H1 (cell line): ENCODE data around the gene PSMG2. TPM values are rescaled to one million over a fixed set of nuclear protein-coding genes. Genes with fewer than 3 reads are reported as not detected.

Source experiments
- CTCF ChIA-PET: fragments of 300-600 bp; sonication (Branson Sonifier 250); formaldehyde crosslinking; loops from one replicate; lab custom pipeline; 2021; ENCODE audit not compliant: partially characterized antibody; lab: Charles Lee
- POLR2A ChIA-PET: fragments of 300-600 bp; sonication (Branson Sonifier 250); formaldehyde crosslinking; loops from one replicate; lab custom pipeline; 2021; ENCODE audit warnings: inconsistent platforms; ENCODE audit not compliant: partially characterized antibody; lab: Charles Lee
- DNase-seq, 2 experiments: peaks; one replicate each; pipeline versions ENCODE4 v3.0.0 to v3.0.0-alpha.2; 2010 to 2022; ENCODE audit warnings: low spot score in 2 of 2, low read depth in 1 of 2, mixed read lengths in 1 of 2
- FAIRE-seq: peaks from 2 replicates; lab custom pipeline; 2011; peaks lifted over from hg19 to GRCh38; lab: Jason Lieb, UNC
- H2AFZ ChIP-seq: 2 replicates; pipeline ENCODE4 v1.8.1; 2012; ENCODE audit warnings: low read length, inconsistent platforms
- H2AK5ac ChIP-seq: 2 replicates; pipeline ENCODE4 v1.6.1; 2013; ENCODE audit warnings: low read depth, low read length
- H2BK120ac ChIP-seq: replicated peaks from 2 replicates; pipeline ENCODE3; 2013; ENCODE audit warnings: low read depth, low read length, inconsistent platforms
- H2BK12ac ChIP-seq: 2 replicates; pipeline ENCODE4 v1.6.1; 2013; ENCODE audit warnings: low read depth, low read length
- H2BK15ac ChIP-seq: 2 replicates; pipeline ENCODE4 v1.6.1; 2013; ENCODE audit warnings: low read length
- H2BK20ac ChIP-seq: 2 replicates; pipeline ENCODE4 v1.6.1; 2013; ENCODE audit warnings: low read length
- H2BK5ac ChIP-seq: 2 replicates; pipeline ENCODE4 v1.6.1; 2013; ENCODE audit warnings: low read depth, low read length
- H3K14ac ChIP-seq: 2 replicates; pipeline ENCODE4 v1.6.1; 2013; ENCODE audit warnings: inconsistent platforms; ENCODE audit not compliant: insufficient read length
- H3K18ac ChIP-seq: 2 replicates; pipeline ENCODE4 v1.6.1; 2013; ENCODE audit warnings: low read length; ENCODE audit errors: extremely low read depth
- H3K23ac ChIP-seq: 2 replicates; pipeline ENCODE4 v1.6.1; 2013; ENCODE audit warnings: inconsistent platforms; ENCODE audit not compliant: insufficient read length
- H3K23me2 ChIP-seq: 2 replicates; pipeline ENCODE4 v1.6.1; 2013; ENCODE audit warnings: low read depth, low read length
- H3K27ac ChIP-seq: 2 replicates; pipeline ENCODE4 v1.6.1; 2011; ENCODE audit warnings: low read depth, low read length, inconsistent platforms
- H3K27me3 ChIP-seq, 4 experiments: replicated peaks in 1 of 4; 1 replicate in 1 of 4; 2 replicates in 3 of 4; pipeline versions ENCODE4 v1.6.1 to v1.8.1; 2011 to 2013; ENCODE audit warnings: low read length in 3 of 4, mild to moderate bottlenecking in 3 of 4, inconsistent platforms in 2 of 4, mixed read lengths in 2 of 4, moderate library complexity in 1 of 4; ENCODE audit not compliant: control insufficient read depth in 3 of 4, insufficient read depth in 3 of 4; ENCODE audit errors: extremely low read depth in 1 of 4
- H3K36me3 ChIP-seq, 4 experiments: 2 replicates each; pipeline versions ENCODE4 v1.6.1 to v1.8.1; 2011 to 2013; ENCODE audit warnings: mild to moderate bottlenecking in 4 of 4, low read length in 3 of 4, moderate library complexity in 2 of 4, control low read depth in 1 of 4, inconsistent platforms in 1 of 4; ENCODE audit not compliant: insufficient read depth in 4 of 4, control insufficient read depth in 2 of 4
- H3K4ac ChIP-seq: replicated peaks from 2 replicates; pipeline ENCODE3; 2013; ENCODE audit warnings: low read length, low read depth, mixed read lengths, inconsistent platforms; ENCODE audit not compliant: insufficient read length
- H3K4me1 ChIP-seq, 4 experiments: replicated peaks in 1 of 4; 1 replicate in 1 of 4; 2 replicates in 3 of 4; pipeline versions ENCODE4 v1.6.1 to v1.8.1; 2011 to 2013; ENCODE audit warnings: low read length in 3 of 4, inconsistent platforms in 2 of 4, mixed read lengths in 1 of 4; ENCODE audit not compliant: insufficient read depth in 4 of 4, control insufficient read depth in 3 of 4
- H3K4me2 ChIP-seq, 2 experiments: 2 replicates each; pipeline versions ENCODE4 v1.6.1 to v1.8.1; 2011 to 2013; ENCODE audit warnings: low read depth in 2 of 2, low read length in 2 of 2, control low read depth in 1 of 2, inconsistent platforms in 1 of 2, mild to moderate bottlenecking in 1 of 2; ENCODE audit not compliant: insufficient read depth in 1 of 2
- H3K4me3 ChIP-seq, 4 experiments: fragments of 200-600, 300-600 bp in 1 of 4; sonication (generic), shearing (Covaris generic), sonication (Bioruptor Twin) in 1 of 4; 2 replicates each; pipeline versions ENCODE4 v1.5.1 to v1.8.1; 2011 to 2016; ENCODE audit warnings: low read length in 4 of 4, low read depth in 3 of 4, control low read depth in 2 of 4, inconsistent platforms in 2 of 4, mild to moderate bottlenecking in 2 of 4, mixed read lengths in 1 of 4, moderate library complexity in 1 of 4; ENCODE audit not compliant: insufficient read depth in 2 of 4; ENCODE audit errors: extremely low read depth in 1 of 4
- H3K56ac ChIP-seq: replicated peaks from 2 replicates; pipeline ENCODE3; 2013; ENCODE audit warnings: low read depth, mild to moderate bottlenecking, mixed read lengths, low read length, inconsistent platforms; ENCODE audit not compliant: insufficient read length
- H3K79me1 ChIP-seq: 2 replicates; pipeline ENCODE4 v1.6.1; 2013; ENCODE audit warnings: low read depth, low read length, control low read depth
- H3K79me2 ChIP-seq, 2 experiments: 2 replicates each; pipeline versions ENCODE4 v1.6.1 to v1.8.1; 2012 to 2013; ENCODE audit warnings: low read length in 2 of 2, mild to moderate bottlenecking in 2 of 2, inconsistent platforms in 1 of 2; ENCODE audit not compliant: insufficient read depth in 2 of 2, control insufficient read depth in 1 of 2
- H3K9ac ChIP-seq, 4 experiments: replicated peaks in 1 of 4; 1 replicate in 1 of 4; 2 replicates in 3 of 4; pipeline versions ENCODE4 v1.6.1 to v1.8.1; 2011 to 2013; ENCODE audit warnings: low read depth in 3 of 4, low read length in 3 of 4, control low read depth in 2 of 4, mild to moderate bottlenecking in 2 of 4, moderate library complexity in 2 of 4, inconsistent platforms in 1 of 4; ENCODE audit errors: extremely low read depth in 1 of 4
- H3K9me3 ChIP-seq, 2 experiments: 2 replicates each; pipeline versions ENCODE4 v1.6.1 to v1.8.1; 2012 to 2013; ENCODE audit warnings: mild to moderate bottlenecking in 2 of 2, moderate library complexity in 2 of 2, control low read depth in 1 of 2, inconsistent platforms in 1 of 2, low read depth in 1 of 2, low read length in 1 of 2, mixed read lengths in 1 of 2; ENCODE audit not compliant: insufficient read depth in 2 of 2
- H4K20me1 ChIP-seq, 2 experiments: replicated peaks in 1 of 2; 2 replicates each; pipeline versions ENCODE3 to v1.8.1; 2011 to 2013; ENCODE audit warnings: inconsistent platforms in 2 of 2, low read length in 2 of 2, mild to moderate bottlenecking in 1 of 2; ENCODE audit not compliant: insufficient read depth in 2 of 2, control insufficient read depth in 1 of 2
- H4K5ac ChIP-seq: 2 replicates; pipeline ENCODE4 v1.6.1; 2013; ENCODE audit warnings: low read length, low read depth, mixed read lengths, inconsistent platforms; ENCODE audit not compliant: insufficient read length
- H4K8ac ChIP-seq: 2 replicates; pipeline ENCODE4 v1.8.0; 2013; ENCODE audit warnings: mild to moderate bottlenecking, moderate library complexity, low read length, inconsistent platforms; ENCODE audit not compliant: insufficient read depth; ENCODE audit errors: extremely low read depth
- H4K91ac ChIP-seq: replicated peaks from 2 replicates; pipeline ENCODE3; 2013; ENCODE audit warnings: low read length, mixed read lengths, inconsistent platforms; ENCODE audit not compliant: insufficient read length
- WGBS, 2 experiments: shearing (Covaris generic) in 1 of 2; methylation state at CpG; one replicate each; pipeline versions ENCODE4 v1.1.6 to v1.1.7; 2013 to 2015; ENCODE audit warnings: low lambda C conversion rate in 2 of 2, mixed read lengths in 2 of 2, inconsistent platforms in 1 of 2, low coverage in 1 of 2, missing lambda C conversion rate in 1 of 2; ENCODE audit not compliant: insufficient replicate concordance in 2 of 2, insufficient coverage in 1 of 2, insufficient read length in 1 of 2; ENCODE audit errors: extremely low coverage in 1 of 2, missing lambda C conversion rate in 1 of 2; 5-methylcytosine and 5-hydroxymethylcytosine counted together
- polyA plus RNA-seq, 7 experiments: library from polyadenylated mRNA; depleted of rRNA in 3 of 7; stranded (reverse) in 5 of 7; unstranded in 2 of 7; fragments of >200 nt in 5 of 7; fragments of 200-250 nt in 2 of 7; gene quantifications; 1 replicate in 5 of 7; 2 replicates in 1 of 7; 4 replicates in 1 of 7; pipeline versions ENCODE4 v1.2.1 to v1.2.3, GENCODE V29; 2011 to 2013; ENCODE audit warnings: missing spikeins in 2 of 7, mixed read lengths in 2 of 7
- total RNA-seq: library from RNA; stranded (reverse); fragmentation: NEBNext Ultra II Directional; extraction: Animal tissue kit (Norgen Biotek cat#: 25700); gene quantifications from 2 replicates; pipeline ENCODE4 v1.2.1, GENCODE V29; 2021

PSMG2 gene
- total and polyA plus RNA-seq, 2 of the 8 experiments (the other 6 are each of a cell fraction or from before 2014, with no cell fraction given) = 52.9 to 79.3 TPM

GRCh38 chr18:12748671-12749070 lies 45.8 kb downstream of the PSMG2 start:
- Histone ChIP-seq H3K56ac (no peak overlapping the region), H3K9ac (no peak overlapping the region), H3K4ac (no peak overlapping the region), H3K79me2 (no peaks in the 10 kb centered on the region), H3K36me3 (no peaks in the 10 kb centered on the region), H3K4me2 (no peak overlapping the region), H3K9me3 (no peaks in the 10 kb centered on the region), H2BK15ac (no peak overlapping the region), H2AK5ac (no peak overlapping the region), H2BK20ac (no peak overlapping the region), H3K27me3 (no peaks in the 10 kb centered on the region), H3K18ac (no peak overlapping the region), H4K8ac (no peak overlapping the region), H3K4me1 (no peaks in the 10 kb centered on the region), H4K91ac (no peak overlapping the region), H4K5ac (no peak overlapping the region), H3K14ac (no peak overlapping the region), H3K27ac (no peak overlapping the region), H3K4me3 (no peak overlapping the region), H4K20me1 (peaks cover 0 to 1% of the 10 kb centered on the region in 2 experiments), H2AFZ (no peak overlapping the region), H3K23ac (no peak overlapping the region), H2BK12ac (no peak overlapping the region), H3K79me1 (no peaks in the 10 kb centered on the region), H2BK120ac (no peak overlapping the region), H3K23me2 (no peaks in the 10 kb centered on the region), H2BK5ac (no peak overlapping the region)
- no peak for FAIRE-seq
- no peak for DNase-seq
- WGBS, 2 experiments = 83% methylated on average over 5 of the region's 5 CpGs; no CpG with 5 or more reads in 1 of the 2 experiments
- ChIA-PET CTCF (interaction anchor here (1.0 to 2.1 kb wide), 6 partner anchors 14 to 329 kb away, joined by 4 to 7 read pairs (median 4); no protein-coding TSS in a partner anchor), POLR2A (no interaction called here)
